Fibroblast of peridontal ligament (primary cell): ENCODE measurements around the gene METTL21C.

ENCODE experiments used
- DNase-seq: peaks from one replicate; pipeline ENCODE4 v3.0.0-alpha.2; 2010; ENCODE audit errors: extremely low read depth

The METTL21C gene

GRCh38 chr13:102697929-102698648 lies 3.2 kb upstream of the METTL21C start:
- DNase-seq, result no peak

- no peak for DNase-seq
Measured at GRCh38 chr13:102697264-102697663, 2.4 kb upstream of the METTL21C start.

- DNase-seq, result no peak
Measured at GRCh38 chr13:102696465-102696864, 1.6 kb upstream of the METTL21C start.

- peak; percentile 30 for DNase-seq
Measured at GRCh38 chr13:102693776-102694175, 1.1 kb downstream of the METTL21C start.

GRCh38 chr13:102693250-102693649 lies 1.6 kb downstream of the METTL21C start:
- no peak for DNase-seq

GRCh38 chr13:102692491-102692826 lies 2.4 kb downstream of the METTL21C start:
- no peak for DNase-seq

GRCh38 chr13:102690883-102691282 lies 4.0 kb downstream of the METTL21C start:
- no peak for DNase-seq

GRCh38 chr13:102688306-102688973 lies 6.4 kb downstream of the METTL21C start:
- no peak for DNase-seq

GRCh38 chr13:102687520-102687919 lies 7.3 kb downstream of the METTL21C start:
- no peak for DNase-seq

- no peak for DNase-seq
Measured at GRCh38 chr13:102686024-102686423, 8.8 kb downstream of the METTL21C start.

GRCh38 chr13:102683637-102684036 lies 11.2 kb downstream of the METTL21C start:
- no peak for DNase-seq

- no peak for DNase-seq
Measured at GRCh38 chr13:102682727-102683126, 12.1 kb downstream of the METTL21C start.

GRCh38 chr13:102682211-102682610 lies 12.6 kb downstream of the METTL21C start:
- DNase-seq, result no peak

- peak; percentile 72 for DNase-seq
Measured at GRCh38 chr13:102680842-102681740, 13.8 kb downstream of the METTL21C start.

- DNase-seq, result no peak
Measured at GRCh38 chr13:102680133-102680717, 14.6 kb downstream of the METTL21C start.

- DNase-seq, result no peak
Measured at GRCh38 chr13:102679449-102680132, 15.3 kb downstream of the METTL21C start.

GRCh38 chr13:102678339-102679107 lies 16.3 kb downstream of the METTL21C start:
- no peak for DNase-seq

GRCh38 chr13:102677122-102677521 lies 17.7 kb downstream of the METTL21C start:
- DNase-seq, result no peak

- DNase-seq, result no peak
Measured at GRCh38 chr13:102675115-102675514, 19.7 kb downstream of the METTL21C start.

- no peak for DNase-seq
Measured at GRCh38 chr13:102670130-102670529, 24.7 kb downstream of the METTL21C start.

GRCh38 chr13:102667911-102668310 lies 26.9 kb downstream of the METTL21C start:
- DNase-seq, result no peak
